HG02943 (cell line): ENCODE measurements around the gene APBB3.
A peak's percentile ranks its signal among the peaks of the same experiment; 100 is the strongest.
"Not testable (repeated sequence)": the region's sequence is repeated elsewhere in the genome, so short reads cannot be mapped to it uniquely, and the experiment has no call there.

Source experiments
- ATAC-seq: cut with Tn5 transposase; IDR thresholded peaks from one replicate; pipeline ENCODE4 v1.9.1; 2021; ENCODE audit warnings: mild to moderate bottlenecking, low read depth, moderate library complexity; ENCODE audit not compliant: unreplicated experiment

The APBB3 gene

GRCh38 chr5:140564196-140565023 lies at the start of gene APBB3, which contains the start of gene SLC35A4:
Gene APBB3, minus strand, starts transcription at chr5:140564598. Its CDS starts 353 bp downstream, at chr5:140564245.
Gene SLC35A4, plus strand, starts transcription at chr5:140564828. Its CDS starts 2,342 bp downstream, at chr5:140567170.
- peak; percentile 82 for ATAC-seq

- no peak for ATAC-seq
Measured at GRCh38 chr5:140611020-140611521, 46.7 kb upstream of the APBB3 start.

- no peak for ATAC-seq
Measured at GRCh38 chr5:140609126-140609525, 44.7 kb upstream of the APBB3 start.

- no peak for ATAC-seq
Measured at GRCh38 chr5:140608722-140609121, 44.3 kb upstream of the APBB3 start.

- no peak for ATAC-seq
Measured at GRCh38 chr5:140607031-140607430, 42.6 kb upstream of the APBB3 start.

GRCh38 chr5:140605879-140606278 lies 41.5 kb upstream of the APBB3 start:
- no peak for ATAC-seq

- ATAC-seq = no peak
Measured at GRCh38 chr5:140603734-140604133, 39.3 kb upstream of the APBB3 start.

GRCh38 chr5:140603446-140603698 lies 39.0 kb upstream of the APBB3 start:
- ATAC-seq = not testable (repeated sequence)

- ATAC-seq = no peak
Measured at GRCh38 chr5:140602147-140602546, 37.7 kb upstream of the APBB3 start.

GRCh38 chr5:140600096-140600495 lies 35.7 kb upstream of the APBB3 start:
- no peak for ATAC-seq

- ATAC-seq = no peak
Measured at GRCh38 chr5:140598836-140599235, 34.4 kb upstream of the APBB3 start.

GRCh38 chr5:140596321-140596741 lies 31.9 kb upstream of the APBB3 start:
- ATAC-seq = no peak

- ATAC-seq = no peak
Measured at GRCh38 chr5:140595538-140596300, 31.3 kb upstream of the APBB3 start.

- ATAC-seq = no peak
Measured at GRCh38 chr5:140594169-140594568, 29.8 kb upstream of the APBB3 start.

GRCh38 chr5:140593070-140593469 lies 28.7 kb upstream of the APBB3 start:
- ATAC-seq = not testable (repeated sequence)

GRCh38 chr5:140591747-140592372 lies 27.5 kb upstream of the APBB3 start:
- no peak for ATAC-seq

- ATAC-seq = no peak
Measured at GRCh38 chr5:140590861-140591260, 26.5 kb upstream of the APBB3 start.

- no peak for ATAC-seq
Measured at GRCh38 chr5:140588311-140589070, 24.1 kb upstream of the APBB3 start.

GRCh38 chr5:140587495-140587894 lies 23.1 kb upstream of the APBB3 start:
- no peak for ATAC-seq

GRCh38 chr5:140579188-140579747 lies 14.9 kb upstream of the APBB3 start:
- ATAC-seq = not testable (repeated sequence)
